GM18526 (cell line): ENCODE data around the gene SHPK.

ENCODE experiments used
- POLR2A ChIP-seq: IDR thresholded peaks from 3 replicates; pipeline ENCODE4 v1.6.1; 2011; ENCODE audit not compliant: insufficient read length; ENCODE audit errors: extremely low read depth

The SHPK gene

DNA sequence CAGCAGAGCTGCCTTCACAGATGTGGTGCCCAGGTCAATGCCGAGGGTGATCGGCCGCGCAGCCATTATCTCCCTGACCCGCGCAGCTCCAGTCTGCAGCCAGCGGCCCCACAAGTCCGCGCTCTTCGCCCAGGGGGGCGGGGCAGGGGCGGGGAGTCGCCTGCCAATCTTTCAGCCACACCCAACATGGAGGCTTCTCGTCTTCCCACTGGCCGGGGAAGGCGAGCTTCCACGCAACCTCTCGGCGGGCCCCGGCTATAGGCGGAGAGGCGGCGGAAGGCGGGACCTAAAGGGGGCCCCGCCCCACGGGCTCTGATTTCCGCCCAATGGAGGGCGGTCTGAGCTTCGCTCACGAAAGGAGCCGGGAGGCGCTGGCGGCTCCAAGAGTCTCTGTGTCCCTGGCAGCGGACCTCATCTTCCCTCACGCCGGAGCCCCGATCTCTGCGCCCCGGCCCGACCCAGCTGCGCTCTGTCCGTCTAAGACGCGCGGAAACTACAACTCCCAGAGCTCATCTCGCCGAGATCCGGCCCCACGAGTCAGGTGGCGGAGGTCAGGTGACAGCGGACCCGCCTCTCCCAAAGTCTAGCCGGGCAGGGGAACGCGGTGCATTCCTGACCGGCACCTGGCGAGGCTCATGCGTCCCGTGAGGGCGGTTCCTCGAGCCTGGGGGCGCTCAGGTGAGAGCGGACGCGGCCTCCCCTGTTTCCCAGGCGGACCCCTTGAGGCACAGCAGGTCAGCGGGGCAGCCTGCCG, at the start of gene SHPK, which contains the start of gene CTNS:
SHPK (minus strand) TSS at position 97 of the 754 bp plus-strand sequence; CDS start at position 66, 31 bp downstream.
CTNS (plus strand) TSS at position 607 of the 754 bp plus-strand sequence. CDS start 3,447 bp downstream, outside the sequence.
- peak; percentile 86 for TF ChIP-seq POLR2A

DNA sequence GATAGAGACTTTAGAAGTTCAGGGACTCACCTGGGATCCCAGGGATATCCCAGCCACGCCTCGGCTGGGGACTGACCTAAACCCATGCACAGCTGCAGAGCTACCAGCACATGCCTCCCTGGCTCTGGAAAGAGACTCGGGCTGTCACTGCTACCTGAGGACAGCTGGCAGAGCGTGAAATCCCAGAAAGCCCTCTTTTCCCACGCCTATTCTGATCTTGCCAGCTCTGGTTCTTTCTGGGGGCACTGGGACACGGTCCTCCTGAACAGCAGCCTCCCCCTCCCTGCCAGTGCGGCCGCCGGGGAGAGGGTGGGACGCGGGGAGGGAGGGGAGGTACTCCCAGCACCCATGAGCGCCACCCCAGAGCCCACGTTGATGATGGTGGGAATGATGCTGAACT, 49.1 kb upstream of the SHPK start:
- TF ChIP-seq POLR2A: no peak

DNA sequence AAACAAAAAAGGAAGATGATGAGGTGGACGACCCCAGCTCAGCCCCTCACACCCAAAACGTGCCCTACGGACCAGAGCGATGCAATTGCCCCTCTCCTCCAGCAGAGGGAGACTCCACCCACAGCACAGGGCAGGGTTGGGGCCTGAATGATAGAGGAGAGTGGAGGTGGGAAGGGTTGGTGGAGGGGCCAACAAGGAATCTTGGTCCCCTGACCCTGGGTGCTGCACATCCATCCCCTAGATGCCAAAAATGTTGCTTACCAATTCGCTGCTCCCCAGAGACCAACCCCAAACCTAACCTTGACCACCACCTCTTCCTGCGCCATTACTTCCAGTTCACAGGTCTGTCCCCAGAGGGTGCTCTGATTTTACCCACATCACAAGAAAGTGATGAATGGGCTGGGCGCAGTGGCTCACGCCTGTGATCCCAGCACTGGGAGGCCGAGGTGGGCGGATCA, 47.0 kb upstream of the SHPK start:
- TF ChIP-seq POLR2A: no peak

GRCh38 chr17:3682033-3682432, 46.0 kb upstream of the SHPK start:
- no peak for TF ChIP-seq POLR2A

DNA sequence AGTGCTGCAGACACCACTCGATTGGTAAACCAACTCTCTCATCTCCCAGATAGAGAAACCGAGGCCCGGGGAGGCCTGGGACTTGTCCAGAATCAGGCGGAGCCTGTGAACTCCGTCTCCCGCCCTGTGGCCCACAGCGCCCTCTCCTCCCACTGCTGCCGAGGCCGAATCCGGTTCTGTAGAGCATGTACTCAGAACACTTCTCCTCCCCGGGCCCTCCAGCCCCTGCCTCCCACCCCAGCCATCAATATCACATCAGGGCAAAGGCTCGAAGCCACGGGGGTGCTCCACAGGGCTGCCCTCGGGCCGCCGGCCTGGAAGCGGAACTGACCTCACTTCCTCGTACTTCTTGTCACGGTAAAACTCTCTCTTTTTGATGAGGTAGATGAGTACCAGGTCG, 45.5 kb upstream of the SHPK start:
- TF ChIP-seq POLR2A: no peak

DNA sequence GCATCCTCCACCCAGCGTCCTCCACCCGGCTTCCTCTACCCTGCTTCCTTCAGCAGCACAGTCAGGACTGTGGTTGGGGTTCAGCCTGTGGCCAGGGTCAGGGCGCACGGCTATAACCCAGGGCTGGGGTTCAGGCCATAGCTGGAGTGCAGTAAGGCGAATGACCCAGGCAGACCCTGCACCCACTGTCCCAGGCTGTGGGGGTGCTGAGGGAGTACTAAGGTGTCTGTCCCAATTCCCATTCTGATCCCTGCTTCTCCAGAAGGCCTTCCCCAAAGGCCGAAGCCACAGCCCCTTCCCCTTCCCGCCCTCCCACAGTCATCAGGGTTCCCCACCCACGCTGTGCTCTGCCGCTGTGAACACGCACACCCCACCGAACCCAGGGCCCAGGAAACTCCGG, 45.0 kb upstream of the SHPK start:
- no peak for TF ChIP-seq POLR2A

- no peak for TF ChIP-seq POLR2A
Measured at GRCh38 chr17:3679531-3680126, 43.6 kb upstream of the SHPK start.

DNA sequence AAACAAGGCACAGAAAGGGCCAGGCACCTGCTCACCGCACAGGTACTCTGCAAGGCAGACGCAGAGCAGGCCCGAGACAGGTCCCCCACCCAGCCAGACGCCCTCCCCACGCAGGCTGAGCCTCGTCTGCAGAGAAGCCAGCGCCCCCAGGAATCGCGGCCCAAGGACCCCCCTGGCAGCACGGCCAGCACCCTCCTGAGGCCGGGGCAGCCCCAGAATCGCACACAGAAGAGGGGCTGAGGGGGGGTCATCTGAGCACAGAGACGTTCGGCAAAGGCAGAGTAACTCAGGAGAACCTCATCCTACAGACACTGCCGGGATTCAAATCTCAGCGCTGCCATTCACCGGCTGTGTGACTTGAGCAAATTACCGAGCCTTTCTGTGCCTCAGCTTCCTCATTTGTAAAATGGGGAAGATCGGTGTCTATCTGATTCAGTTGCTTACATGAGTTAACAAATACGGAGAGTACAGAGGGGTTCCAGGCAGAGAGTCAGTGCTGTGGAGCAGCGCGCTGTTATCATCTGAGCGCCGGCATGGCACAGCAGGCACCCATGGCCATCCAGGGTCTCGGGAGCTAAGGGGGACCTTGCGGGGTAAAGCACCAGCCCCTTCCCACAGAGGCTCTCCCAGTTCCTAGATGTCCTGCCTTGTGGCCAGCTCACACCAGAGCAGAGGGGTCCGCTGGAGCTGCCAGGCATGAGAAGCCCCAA, 42.9 kb upstream of the SHPK start:
- no peak for TF ChIP-seq POLR2A

DNA sequence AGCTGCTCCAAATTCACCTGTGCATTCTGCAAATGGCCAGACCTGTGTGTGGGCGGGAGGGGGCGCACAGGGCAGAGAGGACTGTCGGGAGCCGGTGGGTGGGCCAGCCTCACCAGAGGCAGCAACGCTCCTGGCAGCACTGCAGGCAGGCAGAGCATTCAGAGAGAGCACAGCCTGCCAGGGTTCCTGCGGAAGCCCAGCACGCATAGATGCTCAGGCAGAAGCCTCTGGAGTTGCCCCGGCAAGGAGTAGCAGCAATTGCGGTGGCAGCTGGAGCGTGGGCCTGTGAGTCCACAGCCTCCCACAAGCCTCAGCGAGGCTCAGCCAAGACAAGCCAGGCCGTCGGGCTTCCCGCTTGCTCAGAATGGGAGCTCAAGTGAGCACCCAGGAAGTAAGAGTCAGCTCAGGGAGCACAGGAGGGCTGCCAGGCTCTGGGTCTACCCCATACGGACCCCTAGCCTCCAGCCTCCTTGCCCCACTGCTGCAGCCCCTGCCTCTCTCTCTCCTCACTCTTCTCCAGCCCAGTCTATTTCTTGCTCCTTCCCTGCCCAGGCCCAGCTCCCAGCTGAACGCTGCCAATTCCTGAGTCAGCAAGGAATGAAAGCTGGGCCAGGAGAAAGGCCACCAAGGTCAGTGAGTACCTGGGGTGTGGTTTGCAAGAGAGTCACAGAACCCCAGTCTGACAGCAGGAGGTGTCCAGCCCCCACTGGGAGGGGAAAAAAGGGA, 42.2 kb upstream of the SHPK start:
- TF ChIP-seq POLR2A: no peak

- no peak for TF ChIP-seq POLR2A
Measured at GRCh38 chr17:3675886-3676285, 39.8 kb upstream of the SHPK start.

DNA sequence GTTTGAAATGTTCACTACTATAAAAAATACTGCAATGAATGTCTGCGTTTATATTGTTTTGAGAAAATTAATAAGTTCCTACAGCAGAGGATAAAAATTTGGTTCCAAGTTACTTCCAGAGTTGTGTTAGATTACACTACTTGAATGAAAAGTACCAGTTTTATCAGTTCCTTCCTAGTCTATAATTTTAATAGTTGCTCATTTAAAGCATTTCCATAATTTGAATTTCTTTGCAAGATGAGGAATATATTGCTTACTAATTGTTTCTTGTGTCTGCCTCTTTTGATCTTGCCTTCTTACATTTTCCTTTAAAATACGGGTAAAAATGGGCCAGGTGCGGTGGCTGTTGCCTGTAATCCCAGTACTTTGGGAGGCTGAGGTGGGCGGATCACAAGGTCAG, 36.5 kb upstream of the SHPK start:
- TF ChIP-seq POLR2A: no peak

DNA sequence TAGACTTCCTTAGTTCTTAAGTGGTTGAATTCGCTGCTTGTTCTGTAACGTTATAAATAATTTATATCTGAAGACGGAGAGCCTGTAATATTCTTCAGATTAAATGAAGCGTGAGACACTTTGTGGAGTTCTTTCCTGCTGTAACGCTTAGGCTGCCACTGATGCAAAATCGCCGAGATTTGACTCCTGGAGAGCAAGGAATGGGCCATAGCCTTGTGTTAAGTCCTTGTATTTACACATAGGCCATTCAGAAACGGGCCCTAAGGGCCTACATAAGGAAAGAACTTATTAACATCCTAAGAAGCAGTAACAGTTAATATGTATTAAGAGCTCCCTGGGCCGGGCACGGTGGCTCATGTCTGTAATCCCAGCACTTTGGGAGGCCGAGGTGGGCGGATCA, 33.5 kb upstream of the SHPK start:
- no peak for TF ChIP-seq POLR2A

- no peak for TF ChIP-seq POLR2A
Measured at GRCh38 chr17:3669085-3669347, 33.0 kb upstream of the SHPK start.

DNA sequence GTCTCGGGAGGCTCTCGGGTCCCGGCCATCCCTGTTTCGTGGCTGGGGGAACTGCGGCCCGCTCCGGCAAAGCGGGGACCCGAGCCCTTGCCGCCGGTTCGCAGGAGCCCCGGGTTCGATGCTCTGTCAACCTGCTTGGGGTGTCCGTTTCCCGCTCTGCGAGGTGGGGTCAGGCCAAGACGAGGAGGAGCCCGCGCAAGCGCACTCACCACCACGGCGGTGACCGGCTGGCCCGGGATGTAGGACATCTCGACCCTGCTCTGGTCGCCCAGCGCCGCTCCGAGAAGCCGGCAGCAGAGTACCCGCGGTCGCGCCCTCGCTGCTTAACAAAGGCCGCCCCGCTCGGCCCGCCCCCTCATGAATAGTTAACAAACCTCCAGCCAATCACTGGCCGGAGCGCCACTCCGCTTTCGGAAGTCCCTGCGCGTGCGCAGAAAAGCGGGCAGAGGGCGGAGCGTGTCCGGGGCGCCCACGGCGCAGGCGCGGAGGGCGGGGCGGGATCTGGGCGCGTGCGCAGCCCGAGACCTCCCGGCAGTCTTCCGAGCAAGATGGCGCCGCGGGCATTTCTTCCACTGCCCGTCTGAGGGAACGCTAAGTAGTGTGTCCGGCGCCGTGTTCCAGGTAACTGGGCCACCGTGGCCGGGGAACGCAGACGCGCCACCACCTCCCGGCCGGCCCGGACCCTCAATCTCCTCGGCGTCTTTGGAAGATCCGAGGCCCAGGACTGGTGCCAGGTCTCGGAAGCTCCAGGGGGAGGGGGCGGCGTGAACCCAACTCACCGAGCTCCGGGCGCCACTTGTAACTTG, 32.4 kb upstream of the SHPK start, which contains the start of the genes EMC6 and TAX1BP3:
EMC6 (plus strand) TSS at position 534 of the 806 bp plus-strand sequence. CDS start 335 bp downstream, outside the sequence.
TAX1BP3 (minus strand) TSS at position 300 of the 806 bp plus-strand sequence; CDS start at position 248, 52 bp downstream.
- peak; percentile 90 for TF ChIP-seq POLR2A

GRCh38 chr17:3667366-3668278, 31.6 kb upstream of the SHPK start:
- no peak for TF ChIP-seq POLR2A
